Measurements from ENCODE around the gene RPRML.
"Not testable (repeated sequence)": the region's sequence is repeated elsewhere in the genome, so short reads cannot be mapped to it uniquely, and the experiment has no call there.

DNA sequence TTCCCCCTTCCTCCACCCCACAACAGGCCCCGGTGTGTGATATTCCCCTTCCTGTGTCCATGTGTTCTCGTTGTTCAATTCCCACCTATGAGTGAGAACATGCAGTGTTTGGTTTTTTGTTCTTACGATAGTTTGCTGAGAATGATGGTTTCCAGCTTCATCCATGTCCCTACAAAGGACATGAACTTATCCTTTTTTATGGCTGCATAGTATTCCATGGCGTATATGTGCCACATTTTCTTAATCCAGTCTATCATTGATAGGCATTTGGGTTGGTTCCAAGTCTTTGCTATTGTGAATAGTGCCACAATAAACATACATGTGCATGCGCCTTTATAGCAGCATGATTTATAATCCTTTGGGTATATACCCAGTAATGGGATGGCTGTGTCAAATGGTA, 24.8 kb upstream of the RPRML start:
- not testable (repeated sequence) for TF ChIP-seq CTCF, POLR2AphosphoS5, EP300 (IDR thresholded peaks at IDR 0.05)

Measured in suprapubic skin (tissue), 4 donors.